Measurements from ENCODE around the gene MRC1.

DNA sequence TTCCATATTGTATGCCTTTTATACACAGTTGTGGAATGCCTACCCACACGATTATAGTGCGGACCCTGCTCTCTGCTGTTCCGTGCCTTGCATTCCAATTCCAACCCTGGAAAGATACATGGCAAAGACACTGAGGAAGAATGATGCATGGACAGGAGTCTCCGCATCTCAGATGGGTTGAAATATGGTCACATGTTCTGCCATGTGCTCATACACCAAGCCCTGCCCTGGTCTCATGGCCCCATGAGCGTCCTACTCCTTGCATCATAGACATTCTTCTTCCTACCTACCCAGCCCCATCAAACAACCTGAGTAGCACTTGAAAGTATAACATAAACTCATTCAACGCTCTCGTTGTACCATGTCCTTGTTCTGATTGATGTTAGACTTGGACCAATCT is 148.9 kb downstream of the MRC1 start:
- TF ChIP-seq EZH2 (IDR thresholded peaks at IDR 0.05; ENCODE audit: borderline replicate concordance, low read depth, low read length, severe bottlenecking) (no peak), POLR2A (IDR thresholded peaks at IDR 0.05; ENCODE audit: low read depth, low read length) (no peak), POLR2AphosphoS5 (IDR thresholded peaks at IDR 0.05; ENCODE audit: insufficient read depth, low read depth, low read length) (no peak), JUN (IDR thresholded peaks at IDR 0.05; ENCODE audit: borderline replicate concordance, insufficient read depth, insufficient read length, low read depth) (no peak), MYC (IDR thresholded peaks at IDR 0.05; ENCODE audit: low read depth, low read length) (no peak)
- TF ChIP-seq, protein P1, sequence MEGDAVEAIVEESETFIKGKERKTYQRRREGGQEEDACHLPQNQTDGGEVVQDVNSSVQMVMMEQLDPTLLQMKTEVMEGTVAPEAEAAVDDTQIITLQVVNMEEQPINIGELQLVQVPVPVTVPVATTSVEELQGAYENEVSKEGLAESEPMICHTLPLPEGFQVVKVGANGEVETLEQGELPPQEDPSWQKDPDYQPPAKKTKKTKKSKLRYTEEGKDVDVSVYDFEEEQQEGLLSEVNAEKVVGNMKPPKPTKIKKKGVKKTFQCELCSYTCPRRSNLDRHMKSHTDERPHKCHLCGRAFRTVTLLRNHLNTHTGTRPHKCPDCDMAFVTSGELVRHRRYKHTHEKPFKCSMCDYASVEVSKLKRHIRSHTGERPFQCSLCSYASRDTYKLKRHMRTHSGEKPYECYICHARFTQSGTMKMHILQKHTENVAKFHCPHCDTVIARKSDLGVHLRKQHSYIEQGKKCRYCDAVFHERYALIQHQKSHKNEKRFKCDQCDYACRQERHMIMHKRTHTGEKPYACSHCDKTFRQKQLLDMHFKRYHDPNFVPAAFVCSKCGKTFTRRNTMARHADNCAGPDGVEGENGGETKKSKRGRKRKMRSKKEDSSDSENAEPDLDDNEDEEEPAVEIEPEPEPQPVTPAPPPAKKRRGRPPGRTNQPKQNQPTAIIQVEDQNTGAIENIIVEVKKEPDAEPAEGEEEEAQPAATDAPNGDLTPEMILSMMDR (IDR thresholded peaks at IDR 0.05; ENCODE audit: extremely low read depth in 1 of 2, insufficient read depth in 1 of 2, low read depth in 1 of 2, low read length in 2 of 2) = no peak
- TF ChIP-seq, protein P2, sequence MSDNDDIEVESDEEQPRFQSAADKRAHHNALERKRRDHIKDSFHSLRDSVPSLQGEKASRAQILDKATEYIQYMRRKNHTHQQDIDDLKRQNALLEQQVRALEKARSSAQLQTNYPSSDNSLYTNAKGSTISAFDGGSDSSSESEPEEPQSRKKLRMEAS (IDR thresholded peaks at IDR 0.05; ENCODE audit: insufficient read depth, insufficient read length) = no peak
